Epidermal melanocyte (primary cell): ENCODE results near the gene NR5A1.

Experiments
- DNase-seq: peaks from one replicate; pipeline ENCODE4 v3.0.0; 2011; ENCODE audit warnings: low spot score; ENCODE audit not compliant: insufficient read length

The NR5A1 gene

DNA sequence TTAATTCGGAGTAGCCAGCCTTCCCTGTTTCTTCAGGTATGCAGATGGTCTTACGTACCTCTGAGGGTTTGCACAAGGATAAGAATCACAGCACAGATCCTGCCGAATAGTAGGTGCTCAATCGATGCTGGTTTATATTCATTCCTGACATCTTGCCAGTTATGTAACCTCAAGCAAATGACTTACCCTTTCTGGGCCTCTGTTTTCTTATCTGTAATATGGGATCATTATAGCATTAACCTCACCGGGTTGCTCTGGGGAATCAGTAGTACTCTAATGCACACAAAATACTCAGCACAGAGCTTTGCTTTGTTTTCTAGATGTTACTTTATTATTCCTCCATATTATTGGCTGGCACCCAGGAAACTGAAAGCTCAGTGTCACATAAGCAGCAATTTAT lies 7.7 kb upstream of the NR5A1 start:
- no peak for DNase-seq

DNA sequence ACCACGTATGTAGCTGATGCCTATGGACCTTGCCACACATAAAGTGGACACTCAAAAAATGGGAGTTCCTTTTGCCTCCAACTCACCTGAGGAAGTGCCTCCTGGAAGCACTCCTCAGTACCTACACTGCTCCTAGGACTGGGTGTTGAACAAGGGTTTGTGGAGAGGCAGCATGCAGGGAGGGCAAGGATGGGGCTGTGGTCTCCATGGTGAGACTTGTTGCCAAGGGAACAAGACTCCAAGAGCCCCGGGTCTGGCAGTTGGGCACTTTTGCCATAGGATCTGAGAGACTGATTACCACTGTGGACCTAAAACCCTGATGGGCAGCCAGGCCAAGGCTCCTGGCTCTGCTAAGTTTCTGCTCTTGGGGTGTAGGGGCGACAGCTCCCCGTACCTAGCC lies 6.9 kb upstream of the NR5A1 start:
- no peak for DNase-seq

DNA sequence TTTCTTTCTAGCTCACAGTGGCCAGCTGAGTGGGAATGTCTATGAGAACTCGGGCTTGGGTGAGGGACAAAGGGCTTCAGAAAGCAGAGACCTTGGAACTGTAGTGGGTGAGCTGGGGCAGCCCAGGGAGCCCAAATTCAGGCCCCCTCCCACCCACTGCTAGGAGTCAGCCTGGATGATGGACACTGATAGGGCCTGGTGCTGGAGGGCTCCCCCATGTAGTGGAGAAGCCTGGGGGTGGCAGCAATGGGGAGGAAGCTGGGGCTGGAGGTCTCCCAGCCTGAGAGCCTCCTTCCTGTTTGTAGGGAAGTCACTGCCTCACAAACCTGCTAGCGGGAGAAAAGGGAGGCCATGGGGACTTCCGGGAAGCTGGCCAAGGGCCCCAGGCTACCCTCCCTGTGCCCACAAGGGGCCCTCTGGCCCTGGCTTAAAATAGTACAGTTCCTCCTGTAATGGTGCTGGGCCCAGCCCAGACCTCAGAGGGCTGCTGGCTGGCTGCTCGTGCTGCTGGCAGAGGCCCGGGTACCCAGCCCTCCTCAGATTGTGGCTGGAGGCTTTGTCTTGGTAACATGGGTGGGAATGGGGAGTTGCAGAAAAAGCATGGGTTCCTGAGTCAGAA lies 6.3 kb upstream of the NR5A1 start:
- no peak for DNase-seq

DNA sequence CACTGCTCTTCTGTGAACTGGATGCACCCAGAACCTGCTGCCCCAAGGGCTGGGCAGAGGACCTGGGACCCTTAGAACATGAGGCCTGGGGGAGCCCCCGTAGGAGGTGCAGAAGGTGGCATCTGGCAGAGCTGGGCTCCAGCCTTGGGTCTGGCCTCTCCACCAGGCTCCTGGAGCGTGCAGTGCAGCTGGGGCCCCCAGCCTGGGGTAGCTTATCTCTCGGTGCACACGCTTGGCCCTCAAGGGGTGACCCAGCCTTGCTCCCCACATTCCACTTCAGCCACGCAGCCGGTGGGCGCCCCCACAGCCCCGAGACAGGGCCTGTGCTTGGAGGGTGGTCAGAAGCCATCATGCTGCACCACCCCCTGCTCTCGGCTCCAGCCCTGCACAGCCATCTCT lies 5.6 kb upstream of the NR5A1 start:
- DNase-seq = no peak

DNA sequence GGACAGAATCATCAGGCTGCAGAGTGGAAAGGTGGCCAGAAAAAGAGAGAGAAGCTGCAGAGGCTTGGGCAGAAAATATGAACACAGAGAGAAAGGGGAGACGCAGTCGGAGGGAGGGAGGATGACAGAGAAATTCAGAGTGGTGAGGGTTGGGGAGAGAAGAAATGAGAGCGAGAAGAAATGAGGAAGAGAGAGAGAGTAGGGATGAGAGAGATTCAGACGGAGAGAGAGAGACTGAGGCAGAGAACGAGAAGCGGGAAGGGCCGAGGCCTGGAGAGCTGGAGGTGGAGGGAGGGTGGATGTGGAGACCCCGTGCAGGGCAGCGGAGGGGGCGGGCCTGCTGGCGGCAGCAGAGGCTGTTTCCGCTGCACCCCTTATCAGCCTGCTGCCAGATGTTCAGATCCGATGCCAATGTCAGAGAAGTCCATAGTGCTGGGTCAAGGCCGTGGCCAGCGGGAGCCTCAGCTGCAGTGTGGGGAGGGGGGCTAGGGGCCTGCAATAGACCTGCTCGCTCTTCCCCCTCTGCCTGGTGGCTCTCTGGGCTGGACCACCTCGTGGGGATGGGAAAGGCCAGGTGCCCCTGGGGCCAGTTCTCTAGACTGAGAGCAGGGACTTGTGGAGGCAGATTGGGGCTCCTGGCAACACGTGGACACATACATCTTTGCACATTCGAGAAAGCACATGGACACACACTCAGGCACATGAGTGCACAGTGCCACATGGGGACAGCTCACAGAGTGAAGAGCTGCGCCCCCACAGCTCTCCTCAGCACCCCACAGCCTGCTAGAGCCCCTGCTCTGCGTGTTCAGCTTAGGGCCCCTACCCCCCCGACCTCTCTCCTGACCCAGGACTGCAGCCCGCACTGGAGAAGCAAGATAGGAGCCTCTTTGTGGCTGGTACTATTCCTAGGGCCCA lies 4.9 kb upstream of the NR5A1 start:
- no peak for DNase-seq

DNA sequence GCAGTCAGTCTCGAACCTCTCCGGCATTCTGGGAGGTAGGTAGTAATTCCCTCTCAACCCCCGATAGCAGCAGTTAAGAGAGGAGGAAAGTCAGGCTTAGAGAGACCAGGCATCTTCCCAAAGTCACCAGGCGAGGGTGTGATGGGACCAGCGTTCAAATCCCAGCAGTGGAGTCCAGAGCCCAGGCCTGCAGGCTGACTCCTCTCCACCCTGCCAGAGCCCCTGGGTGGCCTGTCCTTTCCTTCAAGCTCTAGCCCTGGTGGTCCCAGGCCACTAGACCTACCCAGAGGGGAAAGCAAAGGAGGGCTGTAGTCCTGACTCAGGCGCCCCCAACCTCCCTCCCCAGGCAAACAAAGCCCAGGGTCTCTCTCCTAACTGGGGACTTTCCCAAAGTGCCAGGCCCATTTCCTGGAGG lies 4.2 kb upstream of the NR5A1 start:
- DNase-seq = no peak

DNA sequence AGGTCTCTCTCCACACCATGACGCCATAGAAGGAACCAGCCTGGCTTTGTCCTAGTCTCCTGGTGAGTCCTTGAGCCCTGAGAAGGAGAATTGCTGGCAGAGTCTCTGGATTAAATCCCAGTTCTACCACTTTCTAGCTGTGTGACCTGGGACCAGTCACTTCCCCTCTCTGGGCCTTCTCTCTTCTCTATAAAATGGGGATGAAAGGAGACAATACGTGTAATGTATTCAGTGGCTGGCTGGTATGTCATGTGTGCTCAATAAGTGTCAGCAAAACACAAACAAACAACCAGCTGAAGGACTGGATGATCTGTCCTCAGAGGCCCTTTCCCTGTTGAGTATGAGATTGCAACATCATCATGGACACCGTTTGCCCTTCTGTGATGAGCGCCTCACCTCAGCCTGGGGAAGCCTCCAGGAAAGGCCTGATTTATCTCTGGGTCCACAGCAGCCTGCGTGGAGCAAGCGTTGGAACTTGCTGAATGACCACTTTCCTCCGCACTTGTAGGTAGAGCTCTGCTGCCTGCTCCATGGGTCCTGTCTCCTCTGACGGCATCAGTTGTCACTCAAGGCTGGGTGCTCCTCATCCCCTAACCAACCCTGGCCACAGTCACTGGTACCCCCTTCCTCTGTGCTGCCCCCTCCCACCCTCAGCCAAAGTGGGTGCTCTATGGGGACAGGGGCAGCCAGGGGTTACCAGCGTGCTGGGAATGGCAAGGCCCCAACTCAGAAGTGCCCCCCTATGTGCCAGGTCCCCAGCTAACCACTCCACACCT lies 3.6 kb upstream of the NR5A1 start:
- no peak for DNase-seq

DNA sequence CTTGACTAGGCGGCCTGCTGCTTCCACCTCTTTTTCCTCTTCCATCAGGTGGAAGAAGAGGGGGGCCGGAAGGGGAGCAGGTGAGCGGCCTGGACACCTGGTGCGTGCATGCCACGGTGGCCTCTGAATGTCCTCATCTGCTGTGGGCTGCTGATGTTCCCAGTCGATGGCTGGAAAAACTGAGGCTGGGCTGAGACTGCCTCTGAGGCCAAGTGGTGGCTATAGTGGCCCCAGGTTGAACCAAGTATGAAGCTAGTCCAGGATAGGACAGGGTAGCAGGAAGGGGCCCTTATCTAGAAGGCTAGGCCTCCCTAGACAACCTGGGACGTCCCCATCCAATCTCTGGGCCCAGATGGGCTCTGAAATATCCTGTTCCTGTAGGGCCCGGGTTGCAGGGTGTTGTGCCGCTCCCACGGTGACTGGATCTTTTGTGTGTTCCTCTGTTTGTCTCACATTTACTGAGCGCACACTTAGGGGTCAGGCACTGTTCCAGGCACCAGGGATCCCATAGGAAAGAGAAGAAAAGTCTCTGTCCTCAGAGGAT lies 753 bp upstream of the NR5A1 start:
- DNase-seq = no peak

DNA sequence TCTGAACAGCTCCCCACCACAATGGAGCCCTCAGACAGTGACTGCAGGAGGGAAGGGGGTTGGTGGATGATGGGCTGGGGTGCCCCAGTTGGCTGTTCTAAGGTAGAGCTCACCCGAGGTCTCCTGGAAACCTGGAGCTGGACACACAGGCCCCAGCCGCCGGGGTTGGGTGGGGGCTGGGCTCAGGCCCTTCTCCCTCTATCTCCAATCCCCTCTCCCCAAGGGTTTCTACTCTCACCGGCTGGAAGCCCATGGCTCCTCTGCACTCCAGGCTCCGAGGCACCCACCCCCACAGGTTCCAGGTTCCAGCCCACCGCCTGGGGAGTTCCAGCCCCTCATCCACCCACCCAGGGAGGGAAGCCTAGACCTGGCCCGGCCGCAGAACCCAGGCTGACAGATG lies 766 bp downstream of the NR5A1 start:
- no peak for DNase-seq

DNA sequence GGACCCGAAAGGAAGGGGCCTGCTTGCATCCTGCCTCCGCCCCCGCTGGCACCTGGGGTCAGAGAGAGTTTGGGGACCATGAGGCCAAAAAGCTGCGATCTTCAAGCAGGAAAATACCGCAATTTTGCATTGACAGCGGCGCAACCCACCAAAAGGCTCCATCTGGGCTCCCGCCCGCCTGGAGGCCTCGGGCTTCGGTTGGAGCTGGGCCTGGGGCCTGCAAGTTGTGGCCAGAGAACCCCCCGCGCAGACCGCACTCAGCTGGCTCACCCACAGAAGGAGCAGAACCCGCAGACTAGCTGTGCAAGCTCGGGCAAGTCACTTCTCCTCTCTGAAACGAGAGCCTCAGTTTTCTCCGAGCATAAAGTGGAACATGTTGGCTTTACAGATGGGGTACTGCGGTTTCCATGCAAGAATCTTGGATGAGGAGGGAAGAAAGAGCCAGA lies 1.3 kb downstream of the NR5A1 start:
- no peak for DNase-seq

DNA sequence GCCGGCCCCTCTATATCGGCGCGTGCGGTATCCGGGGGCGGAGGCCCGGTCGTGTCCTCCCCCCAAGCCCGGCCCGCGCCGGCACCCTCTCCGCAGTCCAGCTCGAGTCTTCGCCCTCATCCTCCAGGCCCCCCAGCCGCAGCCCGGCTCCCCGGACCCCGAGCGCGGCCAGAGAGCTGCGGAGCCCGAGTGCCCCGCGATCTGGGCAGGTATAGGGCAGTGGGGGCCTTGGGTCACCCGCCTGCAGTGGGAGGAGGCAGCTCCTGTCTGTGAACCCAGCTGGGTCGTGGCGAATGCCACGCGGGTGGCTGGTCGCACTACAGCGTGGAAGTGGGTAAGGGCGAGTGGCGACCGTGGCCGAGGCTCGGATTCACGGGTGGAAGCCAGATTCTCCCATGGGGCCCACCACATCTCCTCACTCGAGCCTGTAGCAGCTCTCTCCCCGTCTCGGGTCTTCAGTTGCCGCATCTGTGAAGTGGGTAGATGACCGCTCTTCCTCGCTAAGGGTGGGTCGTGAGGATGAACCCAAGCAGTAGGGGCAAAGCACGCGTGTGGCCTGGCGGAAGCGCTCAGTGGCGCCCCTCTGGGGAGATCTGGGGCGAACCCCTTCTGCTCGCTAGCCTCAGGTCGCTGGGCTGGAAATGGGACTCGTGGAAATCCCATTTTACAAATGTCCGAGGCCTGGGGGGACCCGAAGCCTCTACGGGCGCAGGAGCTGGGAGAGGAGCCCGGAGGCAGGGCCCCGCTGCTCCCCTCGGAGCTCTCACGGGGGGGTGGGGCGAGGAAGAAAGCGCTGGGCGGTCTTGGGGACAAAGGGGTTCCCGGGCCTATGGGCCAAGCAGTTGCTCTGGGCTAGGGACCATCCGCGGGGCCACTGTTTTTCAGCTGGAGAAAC lies 1.9 kb downstream of the NR5A1 start:
- no peak for DNase-seq

DNA sequence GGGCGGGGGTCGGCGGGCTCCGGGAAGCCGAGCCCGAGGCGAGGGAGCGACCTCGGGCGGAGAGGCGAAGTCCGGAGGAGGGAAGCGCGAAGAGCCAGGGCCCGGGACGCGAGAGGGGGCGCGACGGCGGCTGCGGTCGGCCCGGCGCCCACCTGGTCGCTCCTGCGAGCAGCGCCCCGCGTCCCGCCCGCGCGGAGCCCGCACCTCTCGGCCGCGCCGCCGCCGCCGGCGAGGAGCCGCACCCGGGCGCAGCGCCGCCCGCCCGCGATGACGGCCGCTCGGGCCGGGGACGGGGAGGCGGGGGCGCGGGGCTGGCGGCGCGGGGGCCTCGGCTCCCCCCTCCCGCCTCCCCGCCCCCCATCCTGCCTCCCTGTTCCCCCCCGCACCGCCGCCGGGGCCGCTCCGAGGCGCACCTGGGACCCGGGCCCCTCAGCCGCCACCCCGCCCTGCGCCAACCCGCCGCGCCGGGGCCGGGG lies 2.6 kb downstream of the NR5A1 start:
- DNase-seq = no peak

DNA sequence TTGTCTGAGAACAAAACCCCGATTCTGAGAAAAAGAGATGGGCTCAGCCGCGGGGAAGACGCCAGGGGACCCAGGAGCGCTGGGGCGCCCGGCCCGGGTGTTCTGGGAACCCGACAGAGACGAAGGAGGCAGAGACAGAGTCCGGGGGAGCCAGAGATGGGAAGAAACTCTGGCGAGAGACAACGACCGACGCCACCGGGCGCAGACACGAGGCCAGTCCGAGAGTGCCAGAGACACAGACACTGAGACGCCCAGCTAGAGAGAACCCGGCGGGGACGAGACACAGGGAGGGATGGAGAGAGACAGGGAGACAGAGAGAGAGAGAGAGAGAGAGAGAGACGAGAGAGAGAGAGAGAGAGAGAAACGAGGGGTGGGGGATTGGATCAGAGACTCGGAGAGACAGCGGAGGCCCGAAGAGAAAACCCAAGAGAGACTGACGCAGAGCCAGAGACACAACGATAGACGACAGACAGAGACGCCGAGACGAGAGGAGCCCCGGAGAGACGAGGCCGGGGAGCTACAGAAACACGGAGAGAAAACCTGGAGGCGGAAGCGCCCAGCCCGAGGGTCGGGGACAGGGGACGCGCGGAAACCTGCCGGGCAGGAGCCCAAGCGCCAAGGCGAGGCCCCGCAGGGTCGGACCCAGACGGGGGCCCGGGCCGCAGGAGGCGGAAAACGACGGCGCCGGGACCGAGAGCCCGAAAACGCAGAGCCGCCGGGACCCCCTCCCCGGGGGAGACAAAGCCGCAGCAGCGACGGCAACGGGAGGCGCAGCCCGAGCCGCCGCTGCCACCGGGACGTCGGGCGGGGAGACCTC lies 3.3 kb downstream of the NR5A1 start:
- no peak for DNase-seq

DNA sequence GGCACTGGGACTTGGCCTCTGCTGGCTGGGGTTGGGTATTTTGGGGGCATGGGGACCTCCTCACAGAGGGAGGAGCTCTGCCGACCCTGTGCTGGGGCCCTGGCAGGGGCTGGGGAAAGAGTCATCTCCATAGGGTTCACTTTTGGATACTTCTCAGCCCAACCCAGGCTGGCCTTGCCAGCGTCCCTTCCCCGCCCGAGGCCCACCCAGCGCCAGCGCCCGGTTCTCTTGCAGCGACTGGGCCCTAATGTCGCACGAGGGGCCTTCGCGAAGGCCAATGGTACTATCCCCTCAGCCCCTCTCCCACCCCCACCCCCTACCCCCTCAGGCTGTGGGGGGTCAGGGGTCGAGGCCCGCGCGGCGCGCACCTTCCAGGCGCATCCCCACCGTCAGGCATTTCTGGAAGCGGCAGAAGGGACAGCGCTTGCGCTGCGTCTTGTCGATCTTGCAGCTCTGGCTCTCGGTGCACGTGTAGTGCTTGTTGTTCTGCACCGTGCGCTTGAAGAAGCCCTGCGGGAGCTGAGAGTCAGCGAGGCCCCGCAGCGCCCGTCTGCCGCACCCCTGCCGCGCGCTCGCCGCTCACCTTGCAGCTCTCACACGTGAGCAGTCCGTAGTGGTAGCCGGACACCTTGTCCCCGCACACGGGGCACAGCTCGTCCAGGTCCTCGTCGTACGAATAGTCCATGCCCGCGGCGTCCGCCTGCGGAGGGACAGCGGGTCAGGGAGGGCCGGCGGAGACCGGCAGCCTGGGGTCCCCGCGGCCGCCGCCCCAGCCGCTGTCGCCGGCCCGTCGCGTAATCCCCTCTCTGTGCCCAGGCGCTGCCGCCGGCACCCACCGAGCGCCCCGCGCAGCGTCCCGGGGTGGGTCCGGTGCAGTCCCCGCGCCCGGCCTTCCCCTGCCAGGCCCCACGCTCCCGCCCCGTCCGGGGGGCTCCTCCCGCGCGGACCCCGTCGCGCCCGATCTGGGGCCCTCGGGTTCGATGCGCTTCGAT lies 4.2 kb downstream of the NR5A1 start:
- DNase-seq = no peak

DNA sequence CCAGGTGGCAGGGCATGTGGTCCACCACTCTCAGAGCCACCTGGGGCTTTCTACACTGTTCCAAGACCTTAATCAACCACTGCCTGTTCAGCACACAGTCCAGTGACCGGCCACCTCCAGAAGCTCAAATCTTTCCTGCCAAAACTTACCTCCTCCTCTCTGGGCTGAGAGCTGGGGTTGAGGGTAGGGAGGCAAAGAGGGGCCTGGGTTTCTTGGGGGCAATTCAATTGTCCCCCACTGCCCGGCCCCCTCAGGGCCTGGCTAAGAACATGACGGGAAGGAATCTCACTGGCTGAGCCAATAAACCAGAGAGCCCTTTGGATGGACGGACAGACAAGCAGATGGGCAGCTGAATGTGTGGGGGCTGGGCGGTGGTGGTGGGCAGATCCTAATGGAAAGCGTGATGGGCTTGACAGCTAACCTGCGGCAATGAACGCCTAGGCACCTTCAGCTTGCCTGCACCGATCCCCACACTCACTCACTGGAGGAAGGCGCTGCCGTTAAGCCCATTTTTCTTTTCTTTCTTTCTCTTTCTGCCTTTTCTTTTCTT lies 5.4 kb downstream of the NR5A1 start:
- no peak for DNase-seq

DNA sequence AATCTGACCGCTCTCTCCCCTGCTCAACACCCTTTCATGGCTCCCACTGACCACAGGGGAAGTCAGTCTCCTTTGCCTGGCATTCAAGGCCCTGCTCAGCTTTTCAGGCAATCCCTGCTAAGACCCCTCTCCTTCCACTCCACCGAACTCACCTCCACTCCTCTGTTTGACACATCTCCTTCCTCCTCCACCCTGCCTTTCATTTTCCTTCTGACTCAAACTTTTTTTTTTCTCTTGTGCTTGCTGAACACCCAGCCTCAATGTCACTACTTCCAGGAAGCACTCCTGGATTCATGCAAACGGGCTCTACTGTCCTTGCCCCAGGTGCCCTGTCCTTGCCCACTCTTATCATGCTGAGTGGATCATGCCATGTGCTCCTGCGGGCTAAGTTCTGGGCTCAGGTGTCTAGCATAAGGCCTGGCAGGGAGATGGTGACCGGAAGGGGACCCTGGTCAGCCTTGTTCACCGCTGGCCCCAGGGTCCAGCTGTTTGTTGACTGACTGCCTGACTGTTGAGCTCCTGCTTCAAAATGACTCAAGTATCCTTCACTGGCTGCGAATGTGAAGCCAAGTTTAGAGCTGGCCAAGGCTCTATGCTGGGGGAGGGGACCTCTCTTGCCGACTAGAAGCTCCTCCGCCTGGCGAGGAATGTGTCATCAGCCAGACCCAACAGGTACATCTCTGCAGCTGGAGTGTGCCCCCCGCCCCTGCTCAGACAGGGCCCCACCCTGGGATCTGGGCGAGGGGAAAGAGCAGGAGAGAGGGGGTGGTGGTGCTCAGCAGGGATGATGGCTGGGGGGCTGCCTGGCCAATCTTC lies 6.2 kb downstream of the NR5A1 start:
- DNase-seq = no peak

DNA sequence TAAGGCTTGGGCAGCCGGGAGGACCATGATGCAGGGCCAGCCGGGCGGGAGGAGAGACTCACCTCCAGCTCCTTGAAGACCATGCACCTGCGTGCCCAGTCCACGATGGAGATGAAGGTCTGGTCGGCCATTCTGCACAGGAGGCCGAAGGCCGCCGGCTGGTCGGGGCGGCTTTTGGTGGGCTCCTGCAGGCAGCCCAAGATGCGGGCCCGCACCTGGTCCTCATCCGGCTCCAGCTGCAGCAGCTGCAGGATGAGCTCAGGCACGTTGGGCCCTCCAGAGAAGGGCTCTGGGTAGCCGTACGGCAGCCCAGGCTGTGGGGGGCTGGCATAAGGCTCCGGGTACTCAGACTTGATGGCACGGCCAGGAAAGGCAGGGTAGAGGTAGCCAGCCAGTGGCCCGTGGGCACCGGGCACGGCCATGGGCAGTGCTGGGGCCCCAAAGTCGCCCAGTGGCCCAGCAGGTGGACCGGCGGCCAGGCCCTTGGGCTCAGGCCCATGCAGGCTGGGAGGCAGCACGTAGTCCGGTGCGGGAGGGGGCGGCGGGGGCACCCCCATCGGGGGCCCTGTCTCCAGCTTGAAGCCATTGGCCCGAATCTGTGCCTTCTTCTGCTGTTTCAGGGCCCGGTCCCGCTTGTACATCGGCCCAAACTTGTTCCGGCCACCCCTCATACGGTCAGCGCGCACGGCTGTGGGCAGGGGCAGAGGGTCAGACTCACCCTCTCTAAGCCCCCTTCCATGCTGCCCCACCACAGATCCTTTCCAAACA lies 7.0 kb downstream of the NR5A1 start:
- DNase-seq = no peak
